NT2/D1 (cell line): ENCODE results near the gene SAA2.
"Not testable (repeated sequence)": the region's sequence is repeated elsewhere in the genome, so short reads cannot be mapped to it uniquely, and the experiment has no call there.

Experiments
- SUZ12 ChIP-seq: IDR thresholded peaks from 2 replicates; pipeline ENCODE4 v1.6.1; 2011; ENCODE audit not compliant: insufficient read length, insufficient read depth; ENCODE audit errors: extremely low read depth
- YY1 ChIP-seq: IDR thresholded peaks from 2 replicates; pipeline ENCODE4 v1.6.1; 2011; ENCODE audit not compliant: insufficient read length, insufficient read depth
- ZNF274 ChIP-seq: IDR thresholded peaks from 2 replicates; pipeline ENCODE4 v1.6.1; 2011; ENCODE audit warnings: mild to moderate bottlenecking, low read depth, low read length

- not testable (repeated sequence) for TF ChIP-seq ZNF274, YY1, SUZ12
These were observed 19.1 kb upstream of the SAA2 start for GRCh38 chr11:18267335-18268133.
